HFF-Myc (cell line): ENCODE results near the gene DTL.

ENCODE experiments used
- DNase-seq: peaks from one replicate; pipeline ENCODE4 v3.0.0-alpha.2; 2011; ENCODE audit warnings: low read depth; ENCODE audit errors: extremely low read depth
- H3K4me3 ChIP-seq: replicated peaks from 2 replicates; pipeline ENCODE4 v1.5.1; 2011; ENCODE audit warnings: low read depth, mild to moderate bottlenecking, control low read depth, low read length
- CTCF ChIP-seq: IDR thresholded peaks from 2 replicates; pipeline ENCODE4 v1.5.1; 2012; ENCODE audit warnings: mild to moderate bottlenecking, low read depth, low read length, control low read depth; ENCODE audit errors: missing control alignments

Gene DTL

DNA sequence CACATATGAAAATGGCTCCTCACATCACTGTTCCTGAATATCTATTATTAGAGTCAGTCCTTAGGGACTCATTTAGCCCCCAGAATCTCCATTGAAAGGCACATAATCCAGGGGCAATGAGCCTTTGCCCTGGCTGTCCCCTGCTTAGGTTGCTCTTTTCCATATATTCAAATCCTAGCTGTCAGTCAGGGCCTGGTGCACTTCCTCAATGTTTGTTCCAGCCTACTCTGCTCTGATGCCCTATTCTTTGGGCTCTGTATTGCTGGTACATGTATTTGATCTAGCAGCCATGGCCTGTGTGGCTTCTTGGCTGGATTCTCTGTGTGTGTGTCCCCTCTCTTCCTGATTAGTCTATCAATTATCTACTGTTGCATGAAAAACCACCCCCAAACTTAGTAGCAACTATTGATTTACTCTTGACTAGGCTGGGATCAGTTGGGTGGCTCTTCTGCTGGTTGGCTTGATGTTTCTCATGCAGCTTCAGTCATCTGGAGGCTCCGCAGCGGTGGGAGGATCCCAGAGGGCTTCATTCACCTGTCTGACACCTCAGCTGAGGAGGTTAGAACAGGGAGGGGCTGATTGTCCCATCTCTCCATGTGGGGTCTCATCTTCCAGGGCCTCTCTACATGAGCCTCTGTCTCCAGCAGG, 107.5 kb downstream of the DTL start:
- TF ChIP-seq CTCF, result no peak
- no peak for DNase-seq
- no peak overlapping the region for H3K4me3 ChIP-seq

- no peak for TF ChIP-seq CTCF
- no peak overlapping the region for H3K4me3 ChIP-seq
- DNase-seq, result no peak
Measured at GRCh38 chr1:212147581-212148033, 112.1 kb downstream of the DTL start.

DNA sequence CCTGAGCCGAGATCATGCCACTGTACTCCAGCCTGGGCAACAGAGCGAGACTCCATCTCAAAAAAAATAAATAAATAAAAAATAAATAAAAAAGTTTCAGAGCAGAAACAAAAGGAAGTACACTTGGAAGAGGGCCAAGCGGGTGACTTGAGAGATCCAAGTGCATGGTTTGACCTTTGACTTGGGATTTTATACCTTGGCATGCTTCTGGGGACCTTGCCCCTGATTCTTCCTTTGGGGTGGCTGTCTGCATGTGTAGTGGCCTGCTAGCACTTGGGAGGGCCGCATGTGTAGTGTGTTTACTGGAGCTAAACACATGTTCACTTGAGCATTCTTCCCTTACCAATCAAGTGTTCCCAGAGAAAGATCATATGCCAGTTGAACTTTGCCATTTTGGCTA, 114.0 kb downstream of the DTL start:
- no peak overlapping the region for H3K4me3 ChIP-seq
- no peak for DNase-seq
- TF ChIP-seq CTCF, result no peak

DNA sequence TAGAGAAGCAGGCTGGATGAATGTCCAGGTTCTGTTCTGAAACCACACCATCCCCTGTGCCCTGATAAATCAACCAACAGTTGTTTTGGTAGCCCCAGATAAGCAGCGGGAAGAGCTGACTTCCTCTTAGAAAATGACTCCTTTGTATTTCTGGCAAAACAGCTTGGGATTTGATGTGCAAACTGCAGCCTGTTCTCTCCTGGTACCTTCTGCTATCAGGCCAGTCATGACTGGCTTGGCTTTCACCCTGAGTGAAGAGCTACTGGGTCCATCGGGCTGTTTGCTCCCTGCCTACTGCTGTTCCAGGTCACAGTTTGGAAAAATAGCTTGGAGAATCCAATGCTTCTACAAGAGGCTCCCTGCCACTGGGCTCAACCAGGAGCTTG, 116.8 kb downstream of the DTL start:
- no peak for TF ChIP-seq CTCF
- no peak overlapping the region for H3K4me3 ChIP-seq
- no peak for DNase-seq

DNA sequence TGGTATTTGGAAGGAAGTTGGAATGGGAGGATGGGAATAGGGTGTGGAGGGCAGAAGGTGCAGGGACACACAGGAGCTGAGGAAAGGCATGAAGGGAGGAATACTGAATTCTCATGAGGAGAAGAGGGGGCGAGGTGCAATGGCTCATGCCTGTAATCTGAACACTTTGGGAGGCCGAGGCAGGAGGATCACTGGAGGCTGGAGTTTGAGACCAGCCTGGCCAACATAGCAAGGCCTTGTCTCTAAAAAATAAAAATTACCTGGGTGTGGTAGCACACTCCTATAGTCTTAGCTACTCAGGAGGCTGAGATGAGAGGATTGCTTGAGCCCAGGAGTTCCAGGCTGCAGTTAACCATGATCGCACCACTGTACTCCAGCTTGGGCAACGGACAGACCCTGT, 117.3 kb downstream of the DTL start:
- no peak overlapping the region for H3K4me3 ChIP-seq
- TF ChIP-seq CTCF, result no peak
- no peak for DNase-seq

DNA sequence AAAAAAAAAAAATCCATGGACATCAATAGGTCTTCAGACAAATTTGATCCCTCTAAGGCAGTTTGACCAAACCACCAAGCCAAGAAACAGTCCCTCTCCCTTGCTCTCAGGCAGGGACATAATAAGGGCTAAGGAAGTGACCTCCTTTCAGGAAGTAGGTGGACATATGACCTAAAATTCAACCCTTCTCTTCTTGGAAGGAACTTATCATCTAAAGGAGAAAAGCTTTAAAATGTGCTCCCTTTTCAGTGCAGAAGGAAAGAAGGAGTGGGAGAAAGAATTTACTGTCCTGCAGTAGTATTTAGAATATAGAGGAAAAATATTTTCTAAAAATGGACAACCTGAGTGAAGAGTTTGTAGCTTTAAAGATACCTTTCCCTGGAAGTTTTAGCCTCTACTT, 118.1 kb downstream of the DTL start:
- no peak for DNase-seq
- no peak overlapping the region for H3K4me3 ChIP-seq
- no peak for TF ChIP-seq CTCF
